ENCODE results near the gene FHOD1.

FHOD1 gene

DNA sequence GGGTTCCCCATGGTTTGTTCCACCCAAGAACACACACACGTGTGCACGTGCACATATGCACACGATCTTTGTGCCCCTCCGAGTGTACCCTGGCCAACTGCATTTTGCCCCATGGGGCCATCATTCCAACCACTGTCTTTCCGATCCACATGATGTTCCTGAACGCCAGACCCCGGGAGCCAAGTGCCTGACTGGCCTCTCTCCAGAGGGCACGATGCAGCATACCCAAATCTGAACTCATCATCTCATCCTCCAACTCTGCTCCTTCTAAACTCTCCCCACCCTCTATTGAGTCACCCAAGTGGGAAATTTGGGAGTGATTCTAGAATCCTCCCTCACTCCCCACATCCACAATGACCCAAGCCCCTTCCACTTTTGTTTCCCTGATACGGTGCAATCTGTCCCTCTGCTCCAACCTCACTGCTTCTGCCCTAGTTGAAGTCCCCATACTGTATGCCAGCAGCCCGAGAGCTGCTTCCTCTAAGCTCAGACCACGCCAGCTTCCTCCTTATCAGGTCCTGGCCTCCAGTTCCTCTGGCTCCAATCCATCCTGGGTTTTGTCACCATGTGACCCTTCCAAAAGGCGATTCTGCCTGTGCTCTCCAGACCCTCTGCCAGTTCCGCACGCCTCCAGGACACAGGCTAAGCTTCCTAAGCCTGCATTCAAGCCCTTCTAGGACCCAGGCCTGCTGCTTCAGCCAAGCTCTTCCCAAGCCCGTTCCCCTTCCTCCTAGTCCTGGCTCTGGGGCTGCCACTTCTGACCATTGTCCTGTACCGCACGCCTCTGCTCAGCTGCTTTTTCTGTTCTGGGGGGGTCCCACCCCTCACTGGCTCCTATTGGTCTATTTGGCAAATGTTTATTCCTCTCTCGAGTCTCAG, 30.4 kb downstream of the FHOD1 start:
- Histone ChIP-seq H3K9me3 (ENCODE audit: control insufficient read depth, low read length) (no peaks in the 10 kb centered on the region), H3K27ac (ENCODE audit: insufficient read depth, low read depth, low read length, poor library complexity, severe bottlenecking) (no peak overlapping the region), H3K4me1 (ENCODE audit: control insufficient read depth, insufficient read depth, low read length) (no peaks in the 10 kb centered on the region), H3K27me3 (ENCODE audit: control insufficient read depth, insufficient read depth, low read length, poor library complexity, severe bottlenecking) (no peaks in the 10 kb centered on the region), H3K36me3 (ENCODE audit: control insufficient read depth, insufficient read depth, low read length) (no peaks in the 10 kb centered on the region), H3K4me3 (ENCODE audit: insufficient read depth, low read depth, low read length) (no peak overlapping the region)
- WGBS, 2 experiments = 89% methylated on average over 18 of the region's 18 CpGs

DNA sequence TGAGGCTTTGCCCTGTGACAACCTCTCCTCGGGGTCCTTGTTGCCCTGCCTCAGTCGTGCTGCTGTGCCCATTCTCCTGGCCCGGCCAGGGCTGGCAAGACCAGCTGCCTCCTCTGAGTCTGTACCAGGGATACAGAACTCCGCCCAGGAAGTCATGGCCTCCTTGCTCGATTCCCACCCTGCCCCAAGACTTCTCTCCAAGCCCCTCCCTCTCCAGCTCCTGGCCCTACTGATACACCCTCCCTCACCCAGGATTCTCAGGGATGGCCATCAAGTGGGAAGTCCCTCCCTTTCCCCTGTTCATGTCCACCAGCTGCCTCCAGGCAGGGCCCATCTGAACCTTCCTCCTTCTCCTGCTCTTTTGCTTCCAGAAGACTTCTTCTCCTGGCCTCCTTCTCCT, 31.6 kb downstream of the FHOD1 start:
- no peak overlapping the region for H3K27ac ChIP-seq (ENCODE audit: insufficient read depth, low read depth, low read length, poor library complexity, severe bottlenecking)
- WGBS, 2 experiments = 77% methylated on average over 5 of the region's 5 CpGs
- no peaks in the 10 kb centered on the region for H3K27me3 ChIP-seq (ENCODE audit: control insufficient read depth, insufficient read depth, low read length, poor library complexity, severe bottlenecking)
- H3K36me3 ChIP-seq (ENCODE audit: control insufficient read depth, insufficient read depth, low read length) = no peaks in the 10 kb centered on the region
- H3K4me3 ChIP-seq (ENCODE audit: insufficient read depth, low read depth, low read length) = no peak overlapping the region
- no peaks in the 10 kb centered on the region for H3K9me3 ChIP-seq (ENCODE audit: control insufficient read depth, low read length)
- H3K4me1 ChIP-seq (ENCODE audit: control insufficient read depth, insufficient read depth, low read length) = no peaks in the 10 kb centered on the region

DNA sequence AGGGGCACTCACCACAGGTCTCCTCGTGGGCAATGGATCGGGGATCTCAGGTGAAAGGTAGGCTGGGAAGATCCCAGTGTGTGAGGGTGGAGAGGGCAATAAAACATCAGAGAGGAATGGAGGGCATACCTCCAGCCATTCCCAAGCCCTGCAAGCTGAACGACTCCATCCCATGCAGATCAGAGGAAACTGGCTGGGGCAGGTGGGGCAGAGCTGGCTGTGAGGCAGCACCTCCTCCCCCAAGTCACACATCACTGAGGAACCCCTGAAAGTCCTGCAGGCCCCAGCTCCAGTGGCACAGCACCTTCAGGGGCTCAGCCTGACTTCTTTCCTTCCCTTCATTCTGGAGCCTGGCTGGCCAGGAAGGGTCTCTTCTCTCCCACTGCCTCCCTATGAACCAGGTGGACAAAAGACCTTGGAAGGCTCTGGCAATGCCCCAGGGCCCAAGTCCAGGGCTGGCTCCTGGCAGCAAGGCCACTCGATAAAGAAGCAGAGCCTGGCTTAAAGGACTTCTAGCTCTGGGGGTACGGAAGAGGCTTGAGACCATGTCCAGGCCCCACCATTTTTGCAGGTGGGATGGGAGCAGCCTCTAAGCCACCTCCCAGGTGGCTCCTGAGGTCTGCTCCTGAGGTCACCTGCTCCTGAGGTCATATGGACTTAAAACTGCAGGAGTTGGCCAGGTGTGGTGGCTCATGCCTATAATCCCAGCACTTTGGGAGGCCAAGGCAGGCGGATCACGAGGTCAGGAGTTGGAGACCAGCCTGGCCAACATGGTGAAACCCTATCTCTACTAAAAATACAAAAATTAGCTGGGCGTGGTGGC, 33.9 kb downstream of the FHOD1 start:
- 86 to 89% methylated on average over 8 of the region's 8 CpGs for WGBS, 2 experiments

DNA sequence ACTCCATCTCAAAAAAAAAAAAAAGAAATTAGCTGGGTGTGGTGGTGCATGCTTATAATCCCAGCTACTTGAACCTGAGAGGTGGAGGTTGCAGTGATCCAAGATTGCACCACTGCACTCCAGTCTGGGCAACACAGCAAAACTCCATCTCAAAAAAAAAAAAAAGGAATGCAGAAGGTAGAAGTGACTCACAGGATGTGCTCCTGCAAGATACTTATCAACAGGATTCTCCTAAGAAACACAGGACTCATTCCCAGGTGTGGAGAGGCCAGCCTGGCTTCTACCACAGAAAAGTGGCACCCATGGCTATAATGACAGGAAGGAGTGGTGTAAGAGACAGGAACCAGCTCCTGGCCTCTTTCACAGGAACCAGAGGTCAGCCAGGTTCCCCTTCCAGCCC, 34.5 kb downstream of the FHOD1 start:
- H3K27me3 ChIP-seq (ENCODE audit: control insufficient read depth, insufficient read depth, low read length, poor library complexity, severe bottlenecking) = no peaks in the 10 kb centered on the region
- H3K9me3 ChIP-seq (ENCODE audit: control insufficient read depth, low read length) = no peaks in the 10 kb centered on the region
- no peaks in the 10 kb centered on the region for H3K36me3 ChIP-seq (ENCODE audit: control insufficient read depth, insufficient read depth, low read length)
- no peak overlapping the region for H3K27ac ChIP-seq (ENCODE audit: insufficient read depth, low read depth, low read length, poor library complexity, severe bottlenecking)
- no peak overlapping the region for H3K4me3 ChIP-seq (ENCODE audit: insufficient read depth, low read depth, low read length)
- no peaks in the 10 kb centered on the region for H3K4me1 ChIP-seq (ENCODE audit: control insufficient read depth, insufficient read depth, low read length)

More for the DNA sequence above, 33.9 kb downstream of the FHOD1 start:
- Histone ChIP-seq H3K4me1 (ENCODE audit: control insufficient read depth, insufficient read depth, low read length) (no peaks in the 10 kb centered on the region), H3K36me3 (ENCODE audit: control insufficient read depth, insufficient read depth, low read length) (no peaks in the 10 kb centered on the region), H3K27me3 (ENCODE audit: control insufficient read depth, insufficient read depth, low read length, poor library complexity, severe bottlenecking) (no peaks in the 10 kb centered on the region), H3K27ac (ENCODE audit: insufficient read depth, low read depth, low read length, poor library complexity, severe bottlenecking) (no peak overlapping the region), H3K4me3 (ENCODE audit: insufficient read depth, low read depth, low read length) (no peak overlapping the region), H3K9me3 (ENCODE audit: control insufficient read depth, low read length) (no peaks in the 10 kb centered on the region)

DNA sequence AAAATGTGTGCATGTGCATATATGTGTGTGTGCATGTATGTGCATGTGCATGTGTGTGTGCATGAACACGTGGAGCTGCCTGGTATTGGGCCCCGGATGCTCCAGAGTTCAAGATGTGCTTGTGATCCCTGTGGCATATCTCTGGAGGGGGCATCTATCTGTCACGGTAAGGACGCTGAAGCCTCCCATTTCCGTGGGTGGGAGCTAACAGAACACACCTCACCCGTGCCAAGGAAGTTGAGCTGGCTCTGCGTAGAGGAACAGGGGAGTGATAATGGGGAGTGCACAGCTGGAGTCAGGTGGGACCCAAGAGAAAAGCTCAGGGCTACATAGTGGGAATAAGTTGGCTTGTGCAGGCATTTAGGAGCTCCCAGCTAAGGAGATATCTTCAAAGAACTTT, 35.6 kb downstream of the FHOD1 start:
- Histone ChIP-seq H3K4me3 (ENCODE audit: insufficient read depth, low read depth, low read length) (no peak overlapping the region), H3K27me3 (ENCODE audit: control insufficient read depth, insufficient read depth, low read length, poor library complexity, severe bottlenecking) (no peaks in the 10 kb centered on the region), H3K9me3 (ENCODE audit: control insufficient read depth, low read length) (no peaks in the 10 kb centered on the region), H3K4me1 (ENCODE audit: control insufficient read depth, insufficient read depth, low read length) (peaks cover 11% of the 10 kb centered on the region), H3K27ac (ENCODE audit: insufficient read depth, low read depth, low read length, poor library complexity, severe bottlenecking) (no peak overlapping the region), H3K36me3 (ENCODE audit: control insufficient read depth, insufficient read depth, low read length) (no peaks in the 10 kb centered on the region)
- WGBS, 2 experiments = 84 to 87% methylated on average over 7 of the region's 7 CpGs

DNA sequence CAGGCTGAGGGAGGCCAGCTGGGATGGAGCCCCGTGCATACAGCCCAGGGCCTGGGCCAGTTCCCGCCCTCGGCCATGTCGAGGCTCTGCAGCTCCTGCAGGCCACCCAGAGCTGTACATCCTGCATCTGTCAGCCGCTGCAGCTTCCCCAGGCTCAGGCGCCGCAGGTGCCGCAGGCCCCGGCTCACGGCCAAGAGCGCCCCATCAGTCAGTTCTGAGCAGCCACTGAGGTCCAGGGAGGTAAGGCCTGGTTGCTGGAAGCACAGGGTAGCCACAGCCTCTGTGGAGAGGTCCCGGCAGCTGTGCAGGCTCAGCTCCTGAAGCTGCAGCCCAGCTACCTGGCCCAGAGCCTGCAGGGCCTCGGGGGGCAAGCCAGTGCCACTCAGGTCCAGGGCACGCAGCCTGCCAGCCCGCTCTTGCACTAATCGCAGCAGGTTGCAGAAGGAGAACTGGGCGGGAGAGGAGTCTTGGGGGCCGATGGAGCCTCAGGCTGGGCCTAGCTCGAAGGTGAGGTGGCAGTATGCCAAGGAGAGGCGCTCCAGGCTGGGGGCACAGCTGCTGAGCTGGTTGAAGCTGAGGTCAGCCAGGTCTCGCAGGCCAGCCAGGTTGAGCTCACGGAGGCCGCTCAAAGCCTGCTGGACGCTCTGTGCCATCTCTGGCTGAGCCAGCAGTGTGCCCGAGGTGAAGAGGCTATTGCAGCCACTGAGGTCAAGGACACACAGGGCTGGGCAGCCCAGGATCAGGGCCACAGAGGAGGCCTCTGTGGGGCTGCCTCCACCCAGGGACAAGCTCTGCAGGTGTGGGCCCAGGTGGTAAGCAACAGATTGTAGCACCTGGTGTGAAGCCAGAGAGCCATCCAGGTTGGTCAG, 37.0 kb downstream of the FHOD1 start:
- Histone ChIP-seq H3K4me3 (ENCODE audit: insufficient read depth, low read depth, low read length) (no peak overlapping the region), H3K4me1 (ENCODE audit: control insufficient read depth, insufficient read depth, low read length) (peaks cover 15% of the 10 kb centered on the region), H3K27ac (ENCODE audit: insufficient read depth, low read depth, low read length, poor library complexity, severe bottlenecking) (no peak overlapping the region), H3K9me3 (ENCODE audit: control insufficient read depth, low read length) (no peaks in the 10 kb centered on the region), H3K36me3 (ENCODE audit: control insufficient read depth, insufficient read depth, low read length) (no peaks in the 10 kb centered on the region), H3K27me3 (ENCODE audit: control insufficient read depth, insufficient read depth, low read length, poor library complexity, severe bottlenecking) (no peaks in the 10 kb centered on the region)
- 91 to 92% methylated on average over 25 of the region's 25 CpGs for WGBS, 2 experiments

DNA sequence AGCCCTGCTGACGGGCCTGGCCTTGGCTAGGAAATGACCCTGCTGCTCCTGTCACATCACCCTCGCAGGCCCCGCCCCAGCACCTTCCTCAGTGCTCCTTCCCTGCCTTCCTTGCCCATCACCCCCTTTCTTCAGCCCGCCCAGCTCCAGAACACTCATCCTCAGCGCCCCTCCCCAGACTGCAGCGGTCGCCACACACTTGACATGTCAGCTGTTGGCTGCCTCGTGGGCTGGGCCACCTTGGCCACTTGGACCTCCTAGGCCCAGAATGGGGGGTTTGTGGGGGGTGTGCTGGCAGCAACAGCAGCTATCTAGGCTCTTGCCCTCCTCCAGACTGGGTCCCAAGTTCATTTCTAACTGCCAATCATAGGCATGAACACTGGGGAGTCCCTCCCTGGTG, 37.7 kb downstream of the FHOD1 start:
- Histone ChIP-seq H3K27me3 (ENCODE audit: control insufficient read depth, insufficient read depth, low read length, poor library complexity, severe bottlenecking) (no peaks in the 10 kb centered on the region), H3K4me3 (ENCODE audit: insufficient read depth, low read depth, low read length) (no peak overlapping the region), H3K27ac (ENCODE audit: insufficient read depth, low read depth, low read length, poor library complexity, severe bottlenecking) (no peak overlapping the region), H3K9me3 (ENCODE audit: control insufficient read depth, low read length) (no peaks in the 10 kb centered on the region), H3K36me3 (ENCODE audit: control insufficient read depth, insufficient read depth, low read length) (no peaks in the 10 kb centered on the region), H3K4me1 (ENCODE audit: control insufficient read depth, insufficient read depth, low read length) (peaks cover 15% of the 10 kb centered on the region)
- WGBS, 2 experiments = 86% methylated on average over 8 of the region's 8 CpGs

DNA sequence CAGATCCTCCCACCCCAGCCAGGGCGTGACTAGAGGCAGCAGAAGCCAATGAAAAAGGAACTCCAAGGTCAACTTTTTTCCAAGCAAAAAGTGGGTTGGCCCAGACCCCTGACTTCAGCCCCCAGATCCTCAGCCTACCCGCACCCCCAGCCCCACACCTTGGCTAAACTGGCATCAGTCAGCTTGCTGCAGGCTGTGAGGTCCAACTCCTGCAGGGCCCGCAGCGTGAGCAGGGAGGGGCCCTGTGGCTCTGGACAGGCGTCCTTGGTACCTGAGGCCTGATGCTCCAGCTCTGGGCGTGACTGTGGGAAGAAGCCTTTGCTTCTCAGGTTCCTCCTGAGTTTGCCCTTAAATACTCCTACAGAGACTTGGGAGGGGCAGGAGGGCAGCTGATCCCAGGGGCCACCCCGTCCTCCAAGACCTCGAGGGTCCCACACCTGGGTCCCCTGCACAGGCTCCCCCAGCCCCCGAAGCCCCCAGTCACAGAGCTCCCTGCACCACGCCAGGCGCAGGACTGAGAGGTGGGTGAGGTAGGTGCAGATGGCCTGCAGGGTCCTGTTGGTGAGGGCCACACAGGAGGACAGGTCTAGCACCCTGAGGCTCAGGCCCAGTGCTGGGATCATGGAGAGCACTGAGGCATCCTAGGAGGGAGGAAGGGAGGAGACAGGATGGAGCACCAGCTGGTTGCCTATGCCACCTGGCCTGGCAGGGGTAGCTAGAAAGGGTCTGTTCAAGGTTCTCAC, 39.0 kb downstream of the FHOD1 start:
- no peak overlapping the region for H3K27ac ChIP-seq (ENCODE audit: insufficient read depth, low read depth, low read length, poor library complexity, severe bottlenecking)
- peaks cover 15% of the 10 kb centered on the region for H3K4me1 ChIP-seq (ENCODE audit: control insufficient read depth, insufficient read depth, low read length)
- no peaks in the 10 kb centered on the region for H3K27me3 ChIP-seq (ENCODE audit: control insufficient read depth, insufficient read depth, low read length, poor library complexity, severe bottlenecking)
- no peaks in the 10 kb centered on the region for H3K9me3 ChIP-seq (ENCODE audit: control insufficient read depth, low read length)
- no peaks in the 10 kb centered on the region for H3K36me3 ChIP-seq (ENCODE audit: control insufficient read depth, insufficient read depth, low read length)
- H3K4me3 ChIP-seq (ENCODE audit: insufficient read depth, low read depth, low read length) = no peak overlapping the region
- 93 to 94% methylated on average over 11 of the region's 11 CpGs for WGBS, 2 experiments

DNA sequence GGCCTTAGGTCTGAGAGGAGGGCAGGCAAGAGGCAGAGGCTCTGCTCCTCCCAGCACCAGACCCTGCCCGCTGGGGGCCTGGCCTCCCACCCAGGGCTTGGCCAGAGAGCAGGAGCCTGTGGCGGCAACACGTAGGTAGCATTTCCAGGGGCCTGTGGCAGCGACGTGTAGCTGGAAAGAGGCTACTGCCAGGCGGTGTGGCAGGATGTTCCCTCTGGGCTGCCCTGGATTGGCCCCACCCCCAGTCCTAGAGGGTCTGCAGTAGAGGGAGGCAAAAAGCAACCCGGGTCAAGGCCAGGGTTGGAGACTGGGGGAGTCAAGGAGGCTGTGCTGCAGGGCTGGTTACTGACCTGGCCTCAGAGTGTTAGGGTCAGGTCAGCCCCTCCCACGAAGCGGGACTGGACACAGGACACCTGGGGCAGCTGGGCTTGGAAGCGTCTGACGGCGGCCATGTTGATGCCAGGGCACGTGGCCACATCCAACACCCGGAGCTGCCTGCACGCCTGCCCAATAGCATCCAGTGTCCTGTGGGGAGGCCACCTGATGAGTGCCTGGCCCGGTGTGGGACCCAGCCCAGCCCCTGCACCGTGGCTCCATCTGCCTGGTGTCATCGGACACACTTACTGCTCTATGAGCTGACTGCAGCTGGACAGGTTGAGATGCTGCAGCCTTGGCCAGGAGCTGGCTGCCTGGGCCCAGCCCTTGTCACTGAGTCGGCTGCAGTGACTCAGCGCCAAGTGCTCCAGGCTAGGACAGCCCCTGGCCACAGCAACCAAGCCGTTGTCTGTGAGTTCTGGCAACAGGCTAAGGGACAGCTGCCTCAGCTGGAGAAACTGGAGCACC, 39.8 kb downstream of the FHOD1 start:
- no peaks in the 10 kb centered on the region for H3K36me3 ChIP-seq (ENCODE audit: control insufficient read depth, insufficient read depth, low read length)
- no peak overlapping the region for H3K4me3 ChIP-seq (ENCODE audit: insufficient read depth, low read depth, low read length)
- 82% methylated on average over 21 of the region's 21 CpGs for WGBS, 2 experiments
- H3K9me3 ChIP-seq (ENCODE audit: control insufficient read depth, low read length) = no peaks in the 10 kb centered on the region
- no peak overlapping the region for H3K27ac ChIP-seq (ENCODE audit: insufficient read depth, low read depth, low read length, poor library complexity, severe bottlenecking)
- H3K4me1 ChIP-seq (ENCODE audit: control insufficient read depth, insufficient read depth, low read length) = peaks cover 15% of the 10 kb centered on the region
- no peaks in the 10 kb centered on the region for H3K27me3 ChIP-seq (ENCODE audit: control insufficient read depth, insufficient read depth, low read length, poor library complexity, severe bottlenecking)

Data from ectodermal cell (in vitro differentiated cells).